WTC11 (cell line): ENCODE measurements around the gene TRABD. TPM values are rescaled to one million over a fixed set of nuclear protein-coding genes. Genes with fewer than 3 reads are reported as not detected.

ENCODE experiments used
- ATAC-seq: fragments of 200-7000 bp; cut with Tn5 transposase; 2 replicates; pipeline ENCODE4 v1.10.0; 2021; ENCODE audit warnings: mild to moderate bottlenecking, moderate library complexity
- CTCF ChIA-PET: fragments of 300-600 bp; sonication (Branson Sonifier 250); formaldehyde crosslinking; loops from one replicate; lab custom pipeline; 2021; ENCODE audit warnings: antibody characterized with exemption; lab: Charles Lee
- POLR2A ChIA-PET: fragments of 350-600 bp; sonication (Branson Sonifier 250); formaldehyde crosslinking; loops from one replicate; lab custom pipeline; 2021; ENCODE audit warnings: antibody characterized with exemption; lab: Charles Lee
- DNase-seq: peaks from one replicate; pipeline ENCODE4 v3.0.0; 2021; ENCODE audit warnings: low spot score
- H3K27ac Mint-ChIP-seq: 2 replicates; pipeline ENCODE4 v1.8.0; 2021; ENCODE audit warnings: mixed read lengths
- H3K27me3 Mint-ChIP-seq: 2 replicates; pipeline ENCODE4 v1.8.0; 2021; ENCODE audit warnings: low read depth, mild to moderate bottlenecking, moderate library complexity, mixed read lengths
- H3K36me3 Mint-ChIP-seq: 2 replicates; pipeline ENCODE4 v1.8.0; 2021; ENCODE audit warnings: mixed read lengths
- H3K4me1 Mint-ChIP-seq: 2 replicates; pipeline ENCODE4 v1.8.0; 2022; ENCODE audit warnings: mixed read lengths
- H3K4me3 Mint-ChIP-seq: 2 replicates; pipeline ENCODE4 v1.8.0; 2021; ENCODE audit warnings: mild to moderate bottlenecking, moderate library complexity, mixed read lengths
- H3K9me3 Mint-ChIP-seq: 2 replicates; pipeline ENCODE4 v1.8.0; 2021; ENCODE audit warnings: mixed read lengths
- ARID4B ChIP-seq: sonication (generic); formaldehyde crosslinking; IDR thresholded peaks from 2 replicates; pipeline ENCODE4 v1.8.0; 2023; ENCODE audit warnings: missing genetic modification reagents, mild to moderate bottlenecking, borderline replicate concordance
- CTCF ChIP-seq: fragments of 200-600 bp; IDR thresholded peaks from 2 replicates; pipeline ENCODE4 v1.8.0; 2022; ENCODE audit warnings: antibody characterized with exemption
- E2F4 ChIP-seq: sonication (generic); formaldehyde crosslinking; IDR thresholded peaks from 2 replicates; pipeline ENCODE4 v1.8.1; 2022; ENCODE audit warnings: low read depth, mild to moderate bottlenecking, moderate library complexity, missing genetic modification reagents, borderline replicate concordance
- FOXJ3 ChIP-seq: sonication (generic); formaldehyde crosslinking; IDR thresholded peaks from 2 replicates; pipeline ENCODE4 v1.9.0; 2021; ENCODE audit warnings: missing genetic modification reagents, mild to moderate bottlenecking, borderline replicate concordance
- IRF1 ChIP-seq: sonication (generic); formaldehyde crosslinking; IDR thresholded peaks from 2 replicates; pipeline ENCODE4 v1.8.0; 2023; ENCODE audit warnings: missing genetic modification reagents
- MYBL2 ChIP-seq: sonication (generic); formaldehyde crosslinking; IDR thresholded peaks from 2 replicates; pipeline ENCODE4 v1.8.1; 2023; ENCODE audit warnings: mild to moderate bottlenecking, moderate library complexity, missing genetic modification reagents
- NFATC4 ChIP-seq: fragments of 250-450 bp; sonication (Bioruptor Pico); IDR thresholded peaks from 2 replicates; pipeline ENCODE4 v1.9.0; 2021; ENCODE audit warnings: mild to moderate bottlenecking
- NFE2L1 ChIP-seq: sonication (generic); formaldehyde crosslinking; IDR thresholded peaks from 2 replicates; pipeline ENCODE4 v1.8.1; 2023; ENCODE audit warnings: missing genetic modification reagents
- NR2C2 ChIP-seq: sonication (generic); formaldehyde crosslinking; IDR thresholded peaks from 2 replicates; pipeline ENCODE4 v1.8.0; 2022; ENCODE audit warnings: mild to moderate bottlenecking, missing genetic modification reagents
- PRDM15 ChIP-seq: sonication (generic); formaldehyde crosslinking; IDR thresholded peaks from 2 replicates; pipeline ENCODE4 v1.8.0; 2022; ENCODE audit warnings: missing genetic modification reagents
- PRRX2 ChIP-seq: fragments of 250-450 bp; sonication (Bioruptor Pico); IDR thresholded peaks from 2 replicates; pipeline ENCODE4 v1.8.0; 2021; ENCODE audit warnings: mild to moderate bottlenecking
- SMAD3 ChIP-seq: sonication (generic); formaldehyde crosslinking; IDR thresholded peaks from 2 replicates; pipeline ENCODE4 v1.8.0; 2022; ENCODE audit warnings: missing genetic modification reagents, mild to moderate bottlenecking, borderline replicate concordance
- SMAD4 ChIP-seq: sonication (generic); formaldehyde crosslinking; IDR thresholded peaks from 2 replicates; pipeline ENCODE4 v1.8.0; 2022; ENCODE audit warnings: mild to moderate bottlenecking, missing genetic modification reagents
- ZNF121 ChIP-seq: sonication (generic); formaldehyde crosslinking; IDR thresholded peaks from 2 replicates; pipeline ENCODE4 v1.8.0; 2023; ENCODE audit warnings: missing genetic modification reagents
- ZNF219 ChIP-seq: sonication (generic); formaldehyde crosslinking; IDR thresholded peaks from 2 replicates; pipeline ENCODE4 v1.8.0; 2023; ENCODE audit warnings: missing genetic modification reagents, mild to moderate bottlenecking, borderline replicate concordance
- ZNF232 ChIP-seq: sonication (generic); formaldehyde crosslinking; IDR thresholded peaks from 2 replicates; pipeline ENCODE4 v1.8.0; 2022; ENCODE audit warnings: mild to moderate bottlenecking, missing genetic modification reagents
- ZNF317 ChIP-seq: sonication (generic); formaldehyde crosslinking; IDR thresholded peaks from 2 replicates; pipeline ENCODE4 v1.8.1; 2023; ENCODE audit warnings: low read depth, mild to moderate bottlenecking, moderate library complexity, missing genetic modification reagents, borderline replicate concordance
- ZNF396 ChIP-seq: fragments of 250-450 bp; sonication (Bioruptor Pico); IDR thresholded peaks from 2 replicates; pipeline ENCODE4 v1.8.0; 2021; ENCODE audit warnings: mild to moderate bottlenecking, moderate library complexity, borderline replicate concordance
- ZNF532 ChIP-seq: fragments of 250-450 bp; sonication (Bioruptor Pico); IDR thresholded peaks from 2 replicates; pipeline ENCODE4 v1.9.0; 2021; ENCODE audit warnings: mild to moderate bottlenecking, borderline replicate concordance
- total RNA-seq: library from RNA; stranded (reverse); gene quantifications from 3 replicates; pipeline ENCODE4 v1.2.3, GENCODE V29; 2021

Gene TRABD
- total RNA-seq, 1 experiment from 2014 or later: 90.4 TPM

GRCh38 chr22:50238755-50239154 lies 53.0 kb downstream of the TRABD start (continued):
- TF ChIP-seq PRDM15 (CRISPR knock-in tag) (no peak), ZNF219 (CRISPR knock-in tag) (no peak), ZNF396 (CRISPR knock-in tag) (no peak), ZNF232 (CRISPR knock-in tag) (no peak), MYBL2 (CRISPR knock-in tag) (no peak)

- Mint-ChIP-seq H3K27ac (no peak overlapping the region), H3K27me3 (no peaks in the 10 kb centered on the region), H3K4me3 (peak overlapping the region; percentile 99), H3K36me3 (0 out of 2 replicates have a peak, but pooled peaks cover 2% of the 10 kb centered on the region), H3K4me1 (peaks cover 16% of the 10 kb centered on the region), H3K9me3 (no peaks in the 10 kb centered on the region)
- ATAC-seq (no peak), DNase-seq (no peak)
- ChIA-PET POLR2A (interaction anchor here (0.6 to 0.7 kb wide), 2 partner anchors 52 to 269 kb away, joined by 3 to 5 read pairs; no protein-coding TSS in a partner anchor), CTCF (interaction anchor here (1.1 kb wide), 2 partner anchors 8 to 10 kb away, joined by 3 to 8 read pairs; partner anchors contain the start of gene HDAC10)
- no peak for TF ChIP-seq SMAD4 (CRISPR knock-in tag)
- no peak for TF ChIP-seq ARID4B (CRISPR knock-in tag)
- no peak for TF ChIP-seq ZNF532 (CRISPR knock-in tag)
- no peak for TF ChIP-seq FOXJ3 (CRISPR knock-in tag)
- no peak for TF ChIP-seq NFATC4 (CRISPR knock-in tag)
- no peak for TF ChIP-seq E2F4 (CRISPR knock-in tag)
- no peak for TF ChIP-seq ZNF219 (CRISPR knock-in tag)
- no peak for TF ChIP-seq NFE2L1 (CRISPR knock-in tag)
- no peak for TF ChIP-seq CTCF
- no peak for TF ChIP-seq MYBL2 (CRISPR knock-in tag)
- TF ChIP-seq SMAD3 (CRISPR knock-in tag): no peak
- TF ChIP-seq NR2C2 (CRISPR knock-in tag): no peak
- TF ChIP-seq PRRX2 (CRISPR knock-in tag): no peak
- no peak for TF ChIP-seq IRF1
- no peak for TF ChIP-seq ZNF121
- TF ChIP-seq ZNF317: no peak
These were observed 56.8 kb downstream of the TRABD start for GRCh38 chr22:50242406-50242949.
